ENCODE data around the gene TSPAN14.

TSPAN14 gene

GRCh38 chr10:80553436-80553835 is 99.3 kb downstream of the TSPAN14 start:
- DNase-seq: no peak

GRCh38 chr10:80554050-80554449 is 99.9 kb downstream of the TSPAN14 start:
- DNase-seq: no peak

- DNase-seq: no peak
These were observed 101.3 kb downstream of the TSPAN14 start for GRCh38 chr10:80555415-80555814.

GRCh38 chr10:80561950-80562349 is 107.8 kb downstream of the TSPAN14 start:
- no peak for DNase-seq

GRCh38 chr10:80567292-80567691 is 113.2 kb downstream of the TSPAN14 start:
- no peak for DNase-seq

- no peak for DNase-seq
These were observed 115.2 kb downstream of the TSPAN14 start for GRCh38 chr10:80569131-80569895.

- DNase-seq: no peak
These were observed 117.2 kb downstream of the TSPAN14 start for GRCh38 chr10:80571352-80571751.

GRCh38 chr10:80579181-80579763 is 125.2 kb downstream of the TSPAN14 start:
- DNase-seq: no peak

GRCh38 chr10:80579849-80580637 is 125.9 kb downstream of the TSPAN14 start:
- DNase-seq: no peak

GRCh38 chr10:80580638-80581468 is 126.7 kb downstream of the TSPAN14 start:
- no peak for DNase-seq

- no peak for DNase-seq
These were observed 127.3 kb downstream of the TSPAN14 start for GRCh38 chr10:80581469-80581835.

GRCh38 chr10:80582286-80582960 is 128.3 kb downstream of the TSPAN14 start:
- no peak for DNase-seq

Data from CD4-positive, alpha-beta T cell treated with Interleukin-10 for 1 hour (primary cell).